Stimulated activated CD8-positive, alpha-beta memory T cell treated with anti-CD3 and anti-CD28 coated beads, Interleukin-15, amount 100 ng/mL, for 48 hours (primary cell): ENCODE data around the gene ZNF317.
A peak's percentile ranks its signal among the peaks of the same experiment; 100 is the strongest.

Experiments
- DNase-seq, 2 donors: peaks; one replicate each; pipeline ENCODE4 v3.0.0-alpha.2; 2020; ENCODE audit warnings: low read depth in 2 of 2

ZNF317 gene

DNA sequence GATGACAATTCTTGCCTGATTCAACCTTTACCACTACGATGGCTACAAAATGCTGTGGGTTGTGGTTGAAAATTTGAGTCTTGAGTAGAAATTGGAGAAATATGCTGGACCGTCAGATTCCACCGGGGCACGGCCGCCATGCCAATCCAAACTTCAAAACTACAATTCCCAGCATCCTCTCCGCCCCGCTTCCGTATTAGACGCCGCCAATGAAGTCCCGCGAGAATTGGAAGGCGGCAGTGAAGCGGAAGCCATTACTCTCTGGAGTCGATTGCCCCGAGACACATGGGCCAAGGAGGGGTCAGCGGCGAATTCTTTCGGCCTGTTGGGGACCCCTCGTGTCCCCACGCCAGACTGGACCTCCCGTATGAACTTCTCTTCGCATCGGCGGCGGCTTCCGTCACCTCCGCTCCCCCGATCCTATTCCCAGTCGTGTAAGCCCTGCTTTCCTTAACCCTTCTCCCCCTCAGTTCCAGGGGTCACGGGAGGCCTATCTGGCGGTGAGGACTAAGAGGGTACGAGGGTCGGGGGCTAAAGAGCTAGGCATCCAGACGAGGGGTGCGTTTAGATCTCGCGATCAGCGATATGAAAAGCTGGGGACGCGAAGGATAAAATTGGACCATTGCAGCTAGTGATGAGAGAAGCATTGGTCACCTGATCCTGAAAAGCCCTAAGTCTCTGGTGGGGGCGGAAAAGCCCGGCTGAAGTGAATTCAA lies at the start of gene ZNF317:
TSS of gene ZNF317 (plus strand) at position 239 of the 716 bp plus-strand sequence. CDS start 15,620 bp downstream, outside the sequence.
- DNase-seq = peak; percentile 78 to 81

DNA sequence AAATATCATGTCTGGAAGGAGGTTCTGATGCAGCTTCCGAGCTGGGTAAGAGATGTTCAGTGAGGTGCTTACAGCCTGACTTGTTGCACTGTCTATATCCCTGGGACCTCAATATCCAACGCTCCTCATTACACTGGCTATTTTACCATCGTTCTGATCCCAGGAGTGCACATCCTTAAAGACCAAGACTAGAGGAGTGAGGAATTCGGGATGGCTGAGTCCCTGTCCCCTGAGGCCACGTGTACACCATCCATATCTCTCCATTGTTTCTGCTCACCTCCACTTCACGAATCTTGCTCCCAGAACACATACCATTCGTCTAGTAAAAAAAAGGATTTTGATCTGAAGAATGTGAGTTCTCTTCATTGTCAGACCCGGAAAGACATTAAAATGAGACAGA lies 32.8 kb upstream of the ZNF317 start, which contains the start of gene OR7G2:
TSS of gene OR7G2 (minus strand) at position 101 of the 400 bp plus-strand sequence. CDS start 4,232 bp downstream, outside the sequence.
- DNase-seq = no peak

- DNase-seq = no peak
Measured at GRCh38 chr19:9109959-9110358, 30.2 kb upstream of the ZNF317 start.

- no peak for DNase-seq
Measured at GRCh38 chr19:9115307-9115813, 24.8 kb upstream of the ZNF317 start, which contains the start of gene OR7G1. Gene OR7G1 (minus strand): TSS chr19:9115763. CDS start chr19:9115763, 0 bp downstream.

DNA sequence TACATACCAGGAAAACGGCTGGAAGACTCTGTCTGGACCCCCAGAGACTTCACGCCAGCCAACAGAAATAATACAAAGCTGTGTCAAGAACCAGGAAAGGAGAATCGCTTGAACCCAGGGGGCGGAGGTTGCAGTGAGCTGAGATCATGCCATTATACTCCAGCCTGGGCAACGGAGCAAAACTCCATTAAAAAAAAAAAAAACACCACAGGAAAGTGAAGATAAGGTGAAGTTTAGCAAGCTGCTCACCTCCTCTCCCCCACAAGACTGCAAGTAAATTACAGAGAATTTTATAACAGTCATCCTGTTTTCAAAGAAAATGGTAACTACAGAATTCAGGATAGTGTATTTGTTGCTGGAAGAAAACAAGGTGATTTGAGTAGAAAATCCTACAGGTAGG lies 23.6 kb upstream of the ZNF317 start:
- DNase-seq = no peak

DNA sequence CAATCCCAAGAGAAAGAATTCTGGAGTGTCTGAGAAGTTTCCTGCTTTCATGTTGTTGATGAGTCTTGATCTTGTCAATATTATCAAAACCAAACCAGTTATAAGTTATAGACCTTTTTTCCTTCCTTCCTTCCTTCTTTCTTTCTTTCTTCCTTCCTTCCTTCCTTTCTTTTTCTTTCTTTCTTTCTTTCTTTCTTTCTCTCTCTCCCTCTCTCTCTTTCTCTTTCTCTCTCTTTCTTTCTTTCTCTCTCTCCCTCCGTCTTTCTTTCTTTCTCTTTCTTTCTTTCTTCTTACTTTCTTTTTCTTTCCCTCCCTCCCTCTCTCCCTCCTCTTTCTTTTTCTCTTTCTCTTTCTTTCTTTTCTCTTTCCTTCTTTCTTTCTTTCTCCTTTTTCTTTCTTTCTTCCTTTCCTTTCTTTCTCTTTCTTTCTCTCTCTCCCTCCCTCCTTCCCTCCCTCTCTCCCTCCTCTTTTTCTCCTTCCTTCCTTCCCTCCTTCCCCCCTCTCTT lies 13.2 kb upstream of the ZNF317 start, which contains the start of gene OR7G3:
TSS of gene OR7G3 (minus strand) at position 51 of the 506 bp plus-strand sequence. CDS start at position 51, 0 bp downstream.
- DNase-seq = no peak

- no peak for DNase-seq
Measured at GRCh38 chr19:9128171-9128570, 12.0 kb upstream of the ZNF317 start.

GRCh38 chr19:9130965-9131364 lies 9.2 kb upstream of the ZNF317 start:
- DNase-seq = no peak

GRCh38 chr19:9132422-9132821 lies 7.8 kb upstream of the ZNF317 start:
- DNase-seq = no peak

GRCh38 chr19:9139609-9140158 lies 513 bp upstream of the ZNF317 start:
- no peak for DNase-seq

- no peak for DNase-seq
Measured at GRCh38 chr19:9144920-9145319, 4.7 kb downstream of the ZNF317 start.

GRCh38 chr19:9146882-9147281 lies 6.7 kb downstream of the ZNF317 start:
- no peak for DNase-seq

- DNase-seq = no peak
Measured at GRCh38 chr19:9148697-9149096, 8.5 kb downstream of the ZNF317 start.

DNA sequence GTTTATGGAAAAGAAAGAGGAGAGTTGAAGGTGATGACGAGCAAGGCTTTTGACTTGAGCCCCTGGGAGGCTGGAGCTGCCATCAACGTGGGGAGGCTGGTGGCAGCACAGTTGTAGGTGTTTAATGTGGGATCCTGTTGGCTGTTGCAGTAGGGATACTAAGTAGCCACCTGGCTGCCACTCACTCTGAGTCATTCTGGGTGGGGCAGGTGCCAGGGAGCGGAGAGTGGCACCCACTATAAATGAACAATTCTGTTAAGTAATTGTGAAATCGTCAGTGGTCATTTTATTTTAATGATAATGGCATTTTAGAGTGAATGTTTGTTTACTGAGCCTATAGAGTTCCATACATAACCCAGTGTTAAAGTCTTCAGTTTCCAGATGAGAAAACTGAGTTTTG lies 9.8 kb downstream of the ZNF317 start:
- DNase-seq = no peak

DNA sequence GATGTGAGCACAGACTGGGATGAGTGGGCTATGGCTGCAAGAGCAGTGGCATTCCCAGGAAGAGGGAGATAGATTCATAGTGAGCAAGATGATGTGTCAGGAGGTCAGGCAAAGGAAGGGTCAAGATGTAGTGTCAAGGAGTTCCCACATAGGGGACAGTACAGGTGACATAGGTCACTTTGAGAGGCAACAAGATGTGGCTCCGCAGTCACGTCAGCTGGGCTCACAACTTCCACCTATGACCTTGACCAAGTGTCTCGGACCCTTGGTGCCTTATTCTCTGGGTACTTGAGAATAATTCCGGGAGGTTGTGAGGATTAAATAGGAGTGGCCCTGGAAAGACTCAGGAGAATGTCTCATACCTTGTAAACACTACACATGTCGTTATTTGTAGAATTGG lies 10.5 kb downstream of the ZNF317 start:
- no peak for DNase-seq

GRCh38 chr19:9151367-9151766 lies 11.2 kb downstream of the ZNF317 start:
- peak in 1 of 2 donors; percentile 4 for DNase-seq

GRCh38 chr19:9155591-9155990 lies 15.4 kb downstream of the ZNF317 start:
- DNase-seq = no peak

DNA sequence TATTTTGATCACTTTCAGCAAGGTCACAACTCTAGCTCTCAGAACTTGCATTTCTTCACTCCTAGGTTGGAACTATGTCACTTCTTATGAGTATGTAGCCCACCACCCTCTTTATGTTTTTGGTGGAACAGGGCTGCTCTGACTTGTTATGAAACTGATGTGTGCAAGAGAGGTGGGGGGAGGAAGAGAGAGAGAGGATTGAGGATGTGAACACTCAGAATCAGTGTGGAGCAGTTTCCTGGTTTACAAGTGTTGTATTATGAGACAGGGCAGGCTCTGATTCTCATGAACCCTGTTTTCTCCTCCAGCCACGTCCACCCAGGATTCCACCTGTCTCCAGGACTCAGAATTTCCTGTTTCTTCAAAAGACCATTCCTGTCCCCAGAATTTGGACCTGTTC lies 16.1 kb downstream of the ZNF317 start:
- no peak for DNase-seq

DNA sequence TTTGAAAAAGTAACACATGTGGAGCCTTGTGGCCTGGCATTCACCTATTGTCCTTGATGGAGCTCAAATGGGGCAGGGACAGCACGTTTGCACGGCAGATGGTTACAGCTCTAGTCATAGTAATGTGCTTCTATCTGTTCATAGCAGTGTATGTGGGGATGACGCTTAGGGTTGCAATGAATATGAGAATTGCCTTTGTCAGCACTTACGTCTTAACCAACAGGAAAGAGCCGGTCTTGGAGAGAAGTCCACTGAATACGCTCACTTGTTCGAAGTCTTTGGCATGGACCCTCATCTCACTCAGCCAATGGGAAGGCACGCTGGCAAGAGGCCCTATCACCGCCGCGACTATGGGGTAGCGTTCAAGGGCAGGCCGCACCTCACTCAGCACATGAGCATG lies 19.7 kb downstream of the ZNF317 start:
- no peak for DNase-seq

GRCh38 chr19:9161427-9161826 lies 21.2 kb downstream of the ZNF317 start:
- DNase-seq = no peak

GRCh38 chr19:9165261-9165660 lies 25.1 kb downstream of the ZNF317 start:
- DNase-seq = no peak

DNA sequence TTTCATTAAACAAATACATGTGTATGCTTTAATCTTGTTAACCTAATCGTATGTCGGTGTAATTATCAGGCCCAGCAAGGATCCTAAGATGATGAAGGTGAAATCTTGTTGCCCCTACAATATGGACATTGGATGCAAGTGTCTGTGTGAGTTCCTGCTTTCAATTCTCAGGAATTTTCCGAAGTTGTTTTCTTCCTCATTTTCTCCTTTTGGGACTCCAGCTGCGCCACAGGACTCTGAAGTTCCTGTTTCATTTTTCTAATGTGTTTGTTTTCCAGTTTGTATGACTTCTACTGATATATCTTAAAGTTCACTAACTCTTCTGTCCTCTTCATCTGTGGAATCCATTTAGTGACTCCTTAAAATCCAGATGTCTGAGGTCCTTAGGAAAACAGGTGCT lies 26.6 kb downstream of the ZNF317 start:
- DNase-seq = no peak
